GM11168 (cell line): ENCODE measurements around the gene ENTPD8.

ENCODE experiments used
- in situ Hi-C: fragments of 300-500 bp; cut with MboI; formaldehyde crosslinking; loops from one replicate; pipeline ENCODE4 v1.12.0; 2022; ENCODE audit warnings: low sequenced_read_pairs; ENCODE audit not compliant: unreplicated experiment

The ENTPD8 gene

DNA sequence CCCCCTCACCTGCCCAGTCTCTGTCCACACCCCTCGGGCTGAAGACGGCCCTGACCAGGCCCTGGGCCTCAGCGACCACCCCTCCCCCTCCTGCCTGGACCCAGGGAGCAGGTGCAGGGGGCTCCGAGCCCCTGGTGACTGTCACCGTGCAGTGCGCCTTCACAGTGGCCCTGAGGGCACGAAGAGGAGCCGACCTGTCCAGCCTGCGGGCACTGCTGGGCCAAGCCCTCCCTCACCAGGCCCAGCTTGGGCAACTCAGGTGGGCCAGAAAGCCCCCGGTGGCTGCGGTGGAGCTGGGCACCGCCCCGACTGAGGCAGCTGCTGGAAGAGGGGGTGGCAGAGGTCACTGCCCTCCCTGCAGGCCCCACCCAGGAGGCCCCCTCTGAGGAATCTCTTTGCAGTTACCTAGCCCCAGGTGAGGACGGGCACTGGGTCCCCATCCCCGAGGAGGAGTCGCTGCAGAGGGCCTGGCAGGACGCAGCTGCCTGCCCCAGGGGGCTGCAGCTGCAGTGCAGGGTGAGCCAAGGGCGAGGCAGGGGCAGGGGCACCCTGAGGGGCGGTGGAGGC is 7.7 kb downstream of the ENTPD8 start:
- in situ Hi-C loops: no loop called here

DNA sequence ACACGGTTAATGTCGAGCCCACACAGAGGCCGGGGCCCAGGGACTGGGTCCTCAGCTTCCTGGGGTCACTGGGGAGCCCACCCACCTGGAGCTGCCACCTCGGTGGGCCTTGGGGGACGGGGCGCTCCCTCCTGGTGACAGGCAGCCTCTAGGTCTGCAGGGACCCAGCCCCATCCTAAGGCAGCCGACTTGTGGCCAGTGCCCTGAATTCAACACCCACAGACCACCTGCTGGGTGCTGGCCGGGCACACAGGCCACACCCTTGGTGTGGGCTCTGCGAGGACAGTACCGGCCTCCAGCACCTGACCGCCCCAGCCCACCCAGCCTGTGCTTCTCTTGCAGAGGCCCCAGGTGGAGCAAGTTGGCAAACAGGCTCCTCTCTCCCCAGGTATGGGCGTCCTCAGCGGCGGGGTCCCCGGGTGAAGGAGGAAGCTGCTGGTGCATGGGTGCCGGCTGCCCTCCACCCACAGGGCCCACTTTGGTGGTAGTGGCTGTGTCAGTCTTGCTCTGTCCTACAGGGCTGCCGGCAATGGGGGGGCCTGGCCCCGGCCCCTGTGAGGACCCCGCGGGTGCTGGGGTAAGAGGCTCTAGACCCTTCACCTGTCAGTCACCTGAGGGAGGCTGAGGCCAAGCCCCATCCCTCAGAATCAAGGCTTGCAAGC is 8.3 kb downstream of the ENTPD8 start:
- in situ Hi-C loops: no loop called here

DNA sequence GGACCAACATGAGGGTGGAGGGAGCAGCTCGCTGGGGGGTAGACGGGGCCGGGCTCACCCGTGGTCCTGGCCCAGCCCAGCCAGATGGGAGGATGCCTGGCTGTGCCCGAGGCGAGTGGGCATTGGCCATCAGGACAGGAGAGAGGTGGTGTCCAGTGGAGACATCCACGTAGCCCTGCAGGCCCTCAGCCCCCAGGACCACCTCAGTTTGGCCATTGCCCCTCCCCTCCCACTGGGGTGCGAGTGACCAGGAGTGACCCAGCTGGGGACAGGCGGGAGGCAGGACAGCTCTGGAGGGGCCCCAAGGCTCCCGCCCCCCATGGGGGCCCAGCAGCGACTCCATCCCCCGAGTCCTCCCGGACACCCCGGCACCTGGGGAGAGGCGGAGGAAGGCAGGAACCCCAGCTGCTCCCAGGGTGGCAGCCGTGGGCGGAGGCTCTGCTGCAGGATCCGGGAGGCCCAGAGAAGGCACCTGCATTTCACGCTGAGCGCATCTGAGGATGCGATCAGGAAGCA is 9.7 kb downstream of the ENTPD8 start:
- in situ Hi-C loops: no loop called here

DNA sequence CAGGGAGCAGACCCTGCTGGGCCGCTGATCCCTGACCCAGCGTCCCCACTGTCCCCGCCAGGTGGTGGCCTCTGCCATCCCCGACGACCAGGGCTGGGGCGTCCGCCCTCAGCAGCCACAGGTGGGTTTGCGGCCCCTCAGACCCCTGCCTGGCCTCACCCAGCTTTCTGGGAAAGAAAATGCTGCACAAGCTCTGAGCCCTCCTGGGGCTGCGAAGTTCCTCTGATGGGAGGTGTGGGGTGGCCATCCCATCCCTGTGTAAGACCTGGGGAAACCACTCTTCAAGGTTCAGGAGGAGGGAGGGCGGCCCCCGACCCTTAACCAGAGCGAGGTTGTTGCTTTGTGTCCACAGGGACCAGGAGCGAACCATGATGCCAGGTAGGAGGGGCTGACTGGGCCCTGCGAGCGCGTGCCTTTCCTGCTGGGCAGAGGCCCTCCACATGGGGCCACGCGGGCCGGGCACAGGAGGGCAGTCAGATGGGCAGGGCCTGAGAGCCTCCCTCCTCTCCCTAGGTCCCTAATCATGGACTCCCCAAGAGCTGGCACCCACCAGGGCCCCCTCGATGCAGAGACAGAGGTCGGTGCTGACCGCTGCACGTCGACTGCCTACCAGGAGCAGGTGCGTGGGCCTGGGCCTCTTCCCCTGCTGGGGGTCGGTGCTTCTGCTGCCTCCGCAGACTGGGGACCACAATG is 10.3 kb downstream of the ENTPD8 start:
- in situ Hi-C loops: no loop called here

DNA sequence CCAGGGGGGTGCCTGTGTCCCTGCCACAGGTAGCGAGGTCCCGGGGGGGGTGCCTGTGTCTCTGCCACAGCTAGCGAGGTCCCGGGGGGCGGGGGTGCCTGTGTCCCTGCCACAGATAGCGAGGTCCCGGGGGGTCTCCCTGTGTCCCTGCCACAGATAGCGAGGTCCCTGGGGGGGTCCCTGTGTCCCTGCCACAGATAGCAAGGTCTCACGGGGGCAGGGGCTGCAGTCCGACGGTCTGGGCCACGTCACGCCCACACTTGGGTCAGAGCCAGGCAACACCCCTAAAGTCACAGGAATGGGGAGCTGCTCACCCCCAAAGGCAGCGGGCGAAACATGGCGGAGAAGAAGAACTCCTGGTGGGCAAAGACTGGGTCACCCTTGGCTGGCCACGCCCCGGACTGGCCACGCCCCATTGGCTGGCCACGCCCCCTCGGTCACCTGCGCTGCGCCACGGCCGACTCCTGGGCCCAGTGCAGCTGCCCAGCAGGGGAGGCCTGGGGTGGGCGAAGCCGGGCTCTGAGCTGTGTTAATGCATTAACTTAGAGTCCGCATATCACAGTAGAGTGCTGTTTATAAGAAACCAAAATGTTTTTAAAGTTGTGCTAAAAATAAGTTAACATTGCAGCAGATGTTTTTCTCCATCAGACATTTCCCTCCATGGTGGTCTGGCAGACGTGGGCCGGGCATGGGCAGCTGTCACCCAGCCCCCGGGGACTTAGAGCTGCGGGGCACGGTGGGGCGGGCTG is 11.0 kb downstream of the ENTPD8 start:
- in situ Hi-C loops: no loop called here

DNA sequence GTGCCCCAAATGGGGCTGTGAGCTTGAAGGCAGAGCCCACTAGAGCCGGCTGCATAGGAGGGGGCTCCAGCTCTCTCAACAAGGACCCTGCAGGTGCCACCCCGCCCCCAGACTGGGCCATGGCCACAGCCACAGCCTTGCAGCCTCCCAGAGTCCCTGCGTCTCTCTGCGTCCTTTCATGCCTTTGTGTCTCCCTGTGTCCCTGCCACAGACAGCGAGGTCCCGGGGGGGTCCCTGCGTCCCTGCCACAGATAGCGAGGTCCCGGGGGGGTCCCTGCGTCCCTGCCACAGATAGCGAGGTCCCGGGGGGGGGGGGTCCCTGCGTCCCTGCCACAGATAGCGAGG is 11.6 kb downstream of the ENTPD8 start:
- in situ Hi-C loops: no loop called here

DNA sequence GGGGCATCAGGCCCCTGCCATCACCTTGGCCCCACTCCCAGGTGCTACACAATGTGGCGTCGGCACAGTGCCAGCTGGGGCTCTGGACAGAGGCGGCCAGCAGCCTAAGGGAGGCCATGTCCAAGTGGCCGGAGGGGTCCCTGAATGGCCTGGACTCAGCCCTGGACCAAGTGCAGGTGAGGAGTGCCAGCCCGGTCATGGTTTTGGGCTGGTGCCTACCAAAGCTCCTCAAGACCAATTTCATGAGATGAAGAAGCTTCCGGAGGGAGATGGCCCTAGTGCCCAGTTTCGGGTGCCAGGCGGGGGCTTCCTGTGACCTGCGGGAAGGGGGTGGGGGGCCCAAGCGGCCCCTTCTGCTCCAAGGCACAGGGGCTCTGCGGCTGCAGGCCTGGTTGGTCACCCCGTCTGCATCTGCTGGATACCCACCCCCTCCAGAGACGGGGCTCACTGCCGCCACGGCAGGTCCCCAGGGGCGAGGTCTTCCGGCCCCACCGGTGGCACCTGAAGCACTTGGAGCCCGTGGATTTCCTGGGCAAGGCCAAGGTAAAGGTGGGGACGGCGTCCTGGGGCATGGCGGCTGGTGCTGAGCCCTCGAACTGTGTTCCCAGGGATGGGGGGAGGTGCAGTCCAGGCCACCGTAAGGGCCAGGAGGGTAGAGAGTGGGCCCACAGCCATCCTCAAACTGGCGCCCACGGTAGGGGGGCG is 12.2 kb downstream of the ENTPD8 start:
- in situ Hi-C loops: no loop called here

DNA sequence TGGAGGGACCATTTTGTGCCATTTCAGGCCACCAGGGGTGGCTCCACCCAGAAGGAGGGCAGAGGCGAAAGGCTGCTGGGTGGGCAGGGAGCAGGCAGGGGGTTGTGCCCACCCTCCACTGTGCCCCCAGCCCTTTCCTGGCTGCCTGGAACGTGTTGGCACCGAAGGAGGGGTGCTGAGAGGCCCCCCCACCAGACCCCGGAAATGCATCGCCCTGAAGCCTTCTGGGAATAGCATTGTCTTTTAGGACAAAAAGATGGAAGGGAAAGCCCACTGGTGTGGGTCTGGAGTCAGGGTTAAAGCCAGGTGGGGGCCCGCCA is 12.9 kb downstream of the ENTPD8 start:
- in situ Hi-C loops: no loop called here

DNA sequence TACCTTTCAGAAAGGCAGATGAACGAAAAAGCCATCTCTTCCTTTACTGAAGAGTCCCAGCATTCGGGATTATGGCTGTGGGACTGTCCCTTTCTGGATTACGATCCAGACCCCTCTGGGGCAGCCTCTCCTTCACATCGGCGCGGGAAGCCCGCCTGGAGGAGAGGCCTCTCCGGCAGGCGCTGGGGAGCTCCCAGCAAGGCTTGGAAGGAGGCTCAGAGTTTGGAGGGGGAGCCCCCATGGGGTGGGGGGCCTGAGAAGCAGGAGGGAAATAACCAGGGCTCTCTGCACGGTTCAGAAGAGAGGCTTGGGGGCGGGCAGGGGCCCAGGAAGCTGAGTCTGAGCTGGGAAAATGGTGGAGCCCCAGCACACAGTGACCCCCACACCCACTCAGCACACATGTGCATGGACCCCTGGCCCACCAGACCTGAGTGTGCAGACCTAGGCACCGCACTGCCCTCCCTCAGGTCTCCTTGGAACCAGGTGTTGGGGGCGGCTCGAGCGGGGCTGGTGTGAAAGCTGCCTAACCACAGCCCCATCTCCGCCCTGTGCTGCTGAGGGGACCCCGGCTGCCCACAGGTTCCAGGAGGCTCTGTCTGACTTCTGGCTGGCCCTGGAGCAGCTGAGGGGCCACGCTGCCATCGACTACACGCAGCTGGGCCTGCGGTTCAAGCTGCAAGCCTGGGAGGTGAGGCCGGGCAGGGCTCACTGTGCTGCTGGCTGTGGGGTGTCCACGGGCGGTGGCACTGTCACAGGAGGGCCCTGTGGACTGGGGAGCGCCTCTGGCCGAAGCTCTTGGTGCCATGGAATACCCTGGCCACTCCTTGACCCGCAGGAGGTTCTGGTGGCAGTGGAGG is 13.5 kb downstream of the ENTPD8 start:
- in situ Hi-C loops: no loop called here

DNA sequence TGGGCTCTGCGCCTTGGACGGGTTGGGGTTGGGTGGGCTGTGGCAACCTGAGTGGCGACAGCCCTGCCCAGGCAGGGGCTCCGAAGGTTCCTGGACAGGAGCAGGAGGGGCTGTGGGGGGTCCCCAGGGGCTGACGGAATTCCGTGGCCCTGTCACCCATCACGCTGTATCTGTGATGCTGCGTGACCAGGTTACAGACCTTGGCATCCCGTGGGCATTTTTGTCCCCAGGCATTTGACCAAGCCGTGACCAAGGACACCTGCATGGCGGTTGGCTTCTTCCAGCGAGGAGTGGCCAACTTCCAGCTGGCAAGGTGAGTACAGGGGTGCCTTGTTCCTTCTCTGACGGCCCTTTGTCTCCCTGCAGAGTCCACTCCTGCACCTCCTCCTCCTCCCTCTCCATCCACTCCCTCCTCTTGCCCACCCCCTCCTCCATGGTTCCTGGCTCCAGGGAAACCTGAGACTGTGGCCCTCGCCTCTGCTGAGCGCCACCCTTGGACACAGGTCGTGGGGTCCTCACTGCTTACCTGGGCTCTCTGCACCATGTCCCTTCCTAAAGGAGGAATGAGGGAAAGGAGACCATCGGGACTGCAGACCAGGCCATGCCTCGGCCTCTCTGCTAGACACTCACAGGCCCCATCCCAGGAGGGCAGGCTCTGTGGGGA is 15.0 kb downstream of the ENTPD8 start:
- in situ Hi-C loops: no loop called here

DNA sequence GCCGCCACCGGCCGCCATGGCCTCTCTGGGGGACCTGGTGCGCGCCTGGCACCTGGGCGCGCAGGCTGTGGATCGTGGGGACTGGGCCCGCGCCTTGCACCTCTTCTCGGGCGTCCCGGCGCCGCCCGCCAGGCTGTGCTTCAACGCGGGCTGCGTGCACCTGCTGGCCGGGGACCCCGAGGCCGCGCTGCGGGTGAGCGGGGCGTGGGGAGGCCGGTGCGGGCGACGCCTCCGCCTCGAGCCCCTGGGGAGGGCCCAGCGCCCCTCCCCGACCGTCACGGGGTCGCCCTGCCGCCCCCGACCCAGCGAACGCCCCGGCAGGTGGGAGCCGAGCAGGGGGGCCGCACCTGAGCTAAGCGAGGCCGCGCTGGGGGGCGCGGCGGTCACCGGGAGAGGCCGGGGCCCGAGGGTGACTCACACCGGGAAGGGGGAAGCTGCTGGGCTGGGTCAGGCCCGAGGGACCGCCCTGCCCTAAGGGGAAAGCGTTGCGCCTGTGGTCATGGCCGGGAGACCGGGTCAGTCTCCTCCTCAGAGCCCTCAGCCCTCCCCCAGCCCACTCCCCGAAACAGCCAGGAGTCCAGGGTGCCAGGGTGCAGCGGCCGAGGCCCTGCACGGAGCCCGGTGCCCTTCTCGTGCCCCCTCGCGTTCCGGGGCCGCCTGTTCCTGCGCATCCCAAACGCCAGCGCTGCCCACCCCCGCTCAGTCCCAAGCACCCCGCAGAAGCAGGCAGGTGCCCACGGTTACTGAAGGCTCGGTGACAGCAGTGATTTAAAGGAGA is 17.5 kb downstream of the ENTPD8 start:
- in situ Hi-C loops: loop anchor here (25.0 kb wide), 1 partner anchor 311 kb away; the partner anchor contains the start of gene DPP7

DNA sequence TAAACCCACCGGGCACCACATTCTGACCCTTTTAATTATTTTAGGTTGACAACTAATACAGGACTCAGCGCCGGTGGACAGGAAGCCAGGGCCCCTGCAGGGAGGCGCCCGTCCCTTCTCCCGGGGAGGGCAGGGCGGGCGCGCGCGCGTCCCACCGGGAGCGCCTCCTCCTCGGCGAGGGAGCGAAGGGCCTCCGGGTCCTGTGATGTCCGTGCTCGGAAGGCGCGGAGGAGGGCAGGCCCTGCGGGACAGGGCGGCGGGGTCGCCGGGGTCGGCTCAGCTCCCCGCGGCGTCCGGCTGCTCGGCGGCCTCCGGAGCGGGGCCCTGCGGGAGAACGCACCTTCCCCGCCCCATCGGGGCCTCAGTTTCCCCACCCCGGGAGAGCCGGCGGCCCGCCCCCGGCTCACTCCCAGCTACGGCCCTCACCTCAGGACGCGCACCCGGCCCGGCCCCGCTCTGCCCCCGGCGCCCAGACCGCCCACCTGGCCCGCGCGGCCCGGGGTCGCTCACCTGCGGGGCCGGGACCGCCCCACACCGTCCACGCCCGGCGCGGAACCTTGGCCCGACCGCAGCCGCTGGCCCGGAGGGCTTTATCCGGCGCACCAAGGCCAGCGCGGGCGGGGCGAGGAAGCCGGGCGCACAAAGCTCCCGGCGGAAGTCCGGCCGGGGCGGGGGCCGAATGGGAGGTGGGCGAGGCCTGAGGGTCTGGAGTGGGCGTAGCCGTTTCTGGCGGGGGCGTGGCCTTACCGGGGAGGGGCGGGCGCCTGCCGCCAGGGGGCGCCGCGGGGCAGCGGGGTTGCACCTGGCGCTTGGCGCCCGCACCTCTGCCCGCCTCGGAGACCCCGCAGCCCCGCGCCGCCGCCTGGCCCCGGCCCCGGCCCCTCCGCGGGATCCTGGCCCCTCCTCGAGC is 18.3 kb downstream of the ENTPD8 start, which contains the start of the genes EXD3 and NOXA1:
Gene EXD3, minus strand, starts transcription at position 559 of the 910 bp plus-strand sequence. CDS start 27,805 bp downstream, outside the sequence.
Gene NOXA1, plus strand, starts transcription at position 790 of the 910 bp plus-strand sequence. CDS start 137 bp downstream, outside the sequence.
- in situ Hi-C loops: loop anchor here (25.0 kb wide), 1 partner anchor 311 kb away; the partner anchor contains the start of gene DPP7

DNA sequence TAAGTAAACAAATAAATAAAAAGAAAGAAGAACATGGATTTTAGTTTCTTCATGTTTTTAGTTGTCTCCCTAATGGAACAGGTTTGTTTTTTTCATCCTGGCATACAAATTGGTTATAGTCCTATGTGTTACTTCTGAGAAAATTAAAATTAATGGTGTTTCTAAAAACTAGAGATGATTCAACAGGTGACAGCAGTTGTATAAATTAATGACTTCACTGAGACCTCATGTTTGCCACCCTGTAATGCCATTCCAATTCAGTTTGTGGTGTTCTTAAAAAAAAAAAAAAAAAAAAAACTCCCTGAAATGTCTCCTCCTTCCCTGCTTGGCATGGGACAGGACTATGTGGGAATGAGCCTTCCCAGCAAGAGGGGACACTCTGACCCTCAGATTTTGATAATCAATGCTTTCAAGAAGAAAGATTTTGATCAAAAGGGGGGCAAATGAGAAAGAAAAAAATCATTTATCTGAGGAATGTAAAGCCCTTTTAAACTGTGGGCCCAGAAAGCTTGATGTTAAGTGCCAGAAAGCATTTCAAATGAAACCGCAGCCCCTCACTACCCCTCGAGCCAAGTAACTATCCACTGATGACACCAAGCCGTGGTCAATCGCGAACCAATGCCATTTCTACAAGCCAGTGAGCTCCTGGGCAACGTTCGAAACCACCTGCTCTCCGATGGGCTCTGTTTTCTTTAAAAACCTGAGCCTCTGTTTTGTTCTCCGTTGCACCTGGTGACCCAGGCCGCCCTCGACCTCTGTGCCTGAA is 19.1 kb downstream of the ENTPD8 start:
- in situ Hi-C loops: loop anchor here (25.0 kb wide), 1 partner anchor 310 kb away; the partner anchor contains the start of gene DPP7

DNA sequence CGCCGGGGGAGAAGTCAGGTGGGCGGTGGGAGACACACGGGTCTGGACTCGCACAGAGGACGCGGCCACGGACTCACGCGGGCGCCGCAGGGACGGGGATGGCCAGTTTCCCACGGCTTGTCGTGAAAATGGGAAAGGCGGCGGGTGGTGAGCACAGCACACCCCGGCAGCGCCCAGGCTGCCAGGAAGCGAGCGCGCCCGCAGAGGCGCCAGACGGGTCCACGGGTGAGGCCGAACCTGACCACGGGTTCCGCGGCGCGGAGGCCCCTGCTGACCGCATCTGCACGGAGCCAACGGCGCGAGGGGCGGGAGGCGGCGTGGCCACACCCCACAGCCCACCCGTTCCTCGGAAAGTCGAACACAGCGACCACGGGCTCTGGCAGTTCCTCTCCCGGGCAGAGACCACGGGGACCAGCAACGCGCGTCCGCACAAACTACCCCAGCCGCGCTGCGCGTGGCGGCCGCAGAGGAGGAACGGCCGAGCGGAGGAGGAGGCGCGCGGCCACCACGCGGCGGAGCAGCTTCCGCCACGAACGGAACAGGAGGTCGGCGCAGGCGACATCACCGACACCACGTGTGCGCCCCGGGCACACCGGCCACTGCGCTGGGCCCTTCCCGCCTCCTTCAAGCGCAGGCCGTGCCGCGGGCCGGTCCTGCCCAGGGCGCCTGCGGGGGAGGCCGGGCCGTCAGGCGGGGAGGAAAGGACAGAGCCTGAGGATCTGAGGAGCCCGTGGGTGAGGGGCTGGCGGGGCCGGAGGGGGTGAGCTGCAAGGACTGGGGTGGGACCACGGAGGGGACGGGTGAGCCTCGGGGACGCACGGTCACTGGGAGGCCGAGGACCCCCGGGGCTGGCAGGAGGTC is 23.8 kb downstream of the ENTPD8 start:
- in situ Hi-C loops: loop anchor here (25.0 kb wide), 1 partner anchor 305 kb away; the partner anchor contains the start of gene DPP7

DNA sequence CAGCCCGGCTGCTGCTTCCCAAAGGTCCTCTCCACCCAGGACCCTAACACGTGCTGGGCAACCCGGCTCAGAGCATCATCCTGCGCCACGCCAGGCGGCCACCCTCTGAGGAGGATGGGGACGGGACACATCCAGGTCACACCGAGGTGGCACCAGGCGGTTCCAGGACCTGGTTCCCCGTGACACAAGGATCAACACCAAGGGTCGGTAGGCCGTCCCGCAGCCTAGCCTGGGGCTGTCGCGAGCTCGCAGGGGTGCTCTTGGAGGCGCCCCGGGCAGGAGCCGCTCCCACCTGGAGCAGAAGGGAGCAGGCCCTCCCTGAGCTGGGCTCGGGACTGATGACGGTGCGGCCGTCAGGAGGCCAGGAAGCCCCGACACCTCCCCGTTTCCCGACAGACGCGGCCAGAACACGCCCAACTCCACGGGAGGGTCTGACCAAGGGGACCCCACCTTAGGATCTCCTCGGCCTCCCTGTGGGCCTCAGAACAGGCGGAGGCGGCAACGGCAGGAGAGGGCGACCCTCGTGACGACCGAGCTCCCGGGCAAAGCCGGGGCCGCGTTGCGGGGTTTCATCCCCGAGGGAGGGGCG is 24.5 kb downstream of the ENTPD8 start:
- in situ Hi-C loops: loop anchor here (25.0 kb wide), 1 partner anchor 304 kb away; the partner anchor contains the start of gene DPP7
